H9 (cell line): Measurements from ENCODE around the gene FAM3D. TPM values are rescaled to one million over a fixed set of nuclear protein-coding genes. Genes with fewer than 3 reads are reported as not detected.

ENCODE experiments used
- DNase-seq: peaks from one replicate; pipeline ENCODE4 v3.0.0-alpha.2; 2017
- H2AFZ ChIP-seq: one replicate; pipeline ENCODE4 v1.6.1; 2013; ENCODE audit warnings: mild to moderate bottlenecking, low read length, control low read depth, moderate library complexity
- H2AK5ac ChIP-seq: 2 replicates; pipeline ENCODE4 v1.6.1; 2013; ENCODE audit warnings: low read length, control low read depth, mixed read lengths; ENCODE audit not compliant: insufficient read length
- H2BK120ac ChIP-seq: one replicate; pipeline ENCODE4 v1.6.1; 2013; ENCODE audit warnings: low read depth, mild to moderate bottlenecking, low read length, control low read depth, inconsistent platforms; ENCODE audit not compliant: poor library complexity, severe bottlenecking
- H2BK12ac ChIP-seq: 2 replicates; pipeline ENCODE4 v1.6.1; 2013; ENCODE audit warnings: low read length, control low read depth, mixed read lengths, low read depth; ENCODE audit not compliant: insufficient read length
- H2BK15ac ChIP-seq: 2 replicates; pipeline ENCODE4 v1.6.1; 2013; ENCODE audit warnings: low read depth, low read length, control low read depth
- H2BK20ac ChIP-seq: one replicate; pipeline ENCODE4 v1.6.1; 2013; ENCODE audit warnings: low read depth, mild to moderate bottlenecking, low read length, control low read depth, inconsistent platforms; ENCODE audit not compliant: poor library complexity, severe bottlenecking
- H2BK5ac ChIP-seq: 2 replicates; pipeline ENCODE4 v1.6.1; 2013; ENCODE audit warnings: low read length, control low read depth, mixed read lengths; ENCODE audit not compliant: insufficient read length
- H3K14ac ChIP-seq: 2 replicates; pipeline ENCODE4 v1.6.1; 2013; ENCODE audit warnings: low read length, control low read depth; ENCODE audit not compliant: insufficient read depth
- H3K18ac ChIP-seq: 2 replicates; pipeline ENCODE4 v1.6.1; 2013; ENCODE audit warnings: low read depth, mild to moderate bottlenecking, mixed read lengths, low read length, control low read depth; ENCODE audit not compliant: insufficient read length
- H3K23ac ChIP-seq: 2 replicates; pipeline ENCODE4 v1.6.1; 2013; ENCODE audit warnings: low read length, control low read depth, mixed read lengths, low read depth; ENCODE audit not compliant: insufficient read length
- H3K23me2 ChIP-seq: 2 replicates; pipeline ENCODE4 v1.6.1; 2013; ENCODE audit warnings: low read depth, mild to moderate bottlenecking, mixed read lengths, low read length, control low read depth; ENCODE audit not compliant: insufficient read length, poor library complexity, severe bottlenecking
- H3K27ac ChIP-seq: 2 replicates; pipeline ENCODE4 v1.5.1; 2013; ENCODE audit warnings: low read length, control low read depth, mixed read lengths, low read depth; ENCODE audit not compliant: insufficient read length
- H3K27me3 ChIP-seq: 2 replicates; pipeline ENCODE4 v1.6.1; 2013; ENCODE audit warnings: low read length, control low read depth, inconsistent platforms; ENCODE audit not compliant: insufficient read depth
- H3K4ac ChIP-seq: 2 replicates; pipeline ENCODE4 v1.6.1; 2013; ENCODE audit warnings: low read depth, mild to moderate bottlenecking, control low read depth, inconsistent platforms, low read length, moderate library complexity
- H3K4me1 ChIP-seq: 2 replicates; pipeline ENCODE4 v1.6.1; 2013; ENCODE audit warnings: low read length, control low read depth, inconsistent platforms; ENCODE audit not compliant: insufficient read depth
- H3K4me2 ChIP-seq: 2 replicates; pipeline ENCODE4 v1.6.1; 2013; ENCODE audit warnings: low read length, control low read depth, mixed read lengths; ENCODE audit not compliant: insufficient read length, insufficient read depth
- H3K56ac ChIP-seq: 2 replicates; pipeline ENCODE4 v1.6.1; 2013; ENCODE audit warnings: low read depth, mild to moderate bottlenecking, mixed read lengths, low read length, control low read depth; ENCODE audit not compliant: insufficient read length
- H3K79me1 ChIP-seq: 2 replicates; pipeline ENCODE4 v1.6.1; 2013; ENCODE audit warnings: low read depth, mild to moderate bottlenecking, moderate library complexity, low read length, control low read depth, inconsistent platforms; ENCODE audit not compliant: insufficient read depth, poor library complexity, severe bottlenecking
- H3K79me2 ChIP-seq: 2 replicates; pipeline ENCODE4 v1.6.1; 2013; ENCODE audit warnings: low read length, control low read depth, inconsistent platforms; ENCODE audit not compliant: insufficient read depth
- H3K9ac ChIP-seq: 2 replicates; pipeline ENCODE4 v1.6.1; 2013; ENCODE audit warnings: low read length, control low read depth, mixed read lengths; ENCODE audit not compliant: insufficient read length; ENCODE audit errors: extremely low read depth
- H3K9me3 ChIP-seq: one replicate; pipeline ENCODE4 v1.6.1; 2013; ENCODE audit warnings: low read depth, low read length, inconsistent platforms; ENCODE audit not compliant: control insufficient read depth
- H3T11ph ChIP-seq: one replicate; pipeline ENCODE4 v1.6.1; 2013; ENCODE audit warnings: mild to moderate bottlenecking, low read length, control low read depth, inconsistent platforms
- H4K20me1 ChIP-seq: one replicate; pipeline ENCODE4 v1.6.1; 2013; ENCODE audit not compliant: control insufficient read depth, insufficient read length, insufficient read depth
- H4K5ac ChIP-seq: 2 replicates; pipeline ENCODE4 v1.6.1; 2013; ENCODE audit warnings: low read depth, mild to moderate bottlenecking, mixed read lengths, low read length, control low read depth; ENCODE audit not compliant: insufficient read length
- H4K8ac ChIP-seq: replicated peaks from 2 replicates; pipeline ENCODE4 v1.6.1; 2013; ENCODE audit warnings: low read length, control low read depth, mixed read lengths, low read depth; ENCODE audit not compliant: insufficient read length
- H4K91ac ChIP-seq: 2 replicates; pipeline ENCODE4 v1.6.1; 2013; ENCODE audit warnings: low read depth, mild to moderate bottlenecking, moderate library complexity, mixed read lengths, low read length, control low read depth; ENCODE audit not compliant: insufficient read length
- H3K27ac Mint-ChIP-seq, 3 experiments: 2 replicates in 2 of 3; 3 replicates in 1 of 3; pipeline ENCODE4 v1.8.0; 2020 to 2021; ENCODE audit warnings: mixed read lengths in 3 of 3, mild to moderate bottlenecking in 1 of 3, moderate library complexity in 1 of 3
- H3K27me3 Mint-ChIP-seq: 2 replicates; pipeline ENCODE4 v1.8.0; 2021; ENCODE audit warnings: low read depth, mild to moderate bottlenecking, moderate library complexity, mixed read lengths
- H3K36me3 Mint-ChIP-seq, 3 experiments: 2 replicates in 2 of 3; 3 replicates in 1 of 3; pipeline ENCODE4 v1.8.0; 2020 to 2021; ENCODE audit warnings: low read depth in 3 of 3, mixed read lengths in 3 of 3; ENCODE audit not compliant: insufficient read depth in 1 of 3
- H3K4me1 Mint-ChIP-seq, 2 experiments: 2 replicates each; pipeline ENCODE4 v1.8.0; 2020; ENCODE audit warnings: mixed read lengths in 2 of 2
- H3K4me3 Mint-ChIP-seq, 2 experiments: 2 replicates in 1 of 2; 3 replicates in 1 of 2; pipeline ENCODE4 v1.8.0; 2020 to 2021; ENCODE audit warnings: mild to moderate bottlenecking in 2 of 2, mixed read lengths in 2 of 2, moderate library complexity in 1 of 2
- H3K9me3 Mint-ChIP-seq, 2 experiments: 2 replicates in 1 of 2; 3 replicates in 1 of 2; pipeline ENCODE4 v1.8.0; 2020; ENCODE audit warnings: mild to moderate bottlenecking in 2 of 2, mixed read lengths in 2 of 2, moderate library complexity in 1 of 2
- CTCF ChIP-seq: fragments of 200-600 bp; sonication (generic); conservative IDR thresholded peaks from 3 replicates; pipeline ENCODE4 v1.8.0; 2021; ENCODE audit warnings: antibody characterized with exemption, mild to moderate bottlenecking
- WGBS: extraction: QIAGEN DNeasy Blood & Tissue Kit; methylation state at CpG from one replicate; pipeline ENCODE4 v1.1.7; 2013; ENCODE audit warnings: missing lambda C conversion rate, low lambda C conversion rate, mixed read lengths; ENCODE audit not compliant: insufficient read length; ENCODE audit errors: extremely low coverage; 5-methylcytosine and 5-hydroxymethylcytosine counted together
- total RNA-seq: library from RNA; stranded (reverse); gene quantifications from 2 replicates; pipeline ENCODE4 v1.2.1, GENCODE V29; 2021

The FAM3D gene
- total RNA-seq, 1 experiment from 2014 or later, result not detected

- H3K27ac Mint-ChIP-seq, result no peak overlapping the region
- H3K14ac ChIP-seq, result no peak overlapping the region
- H2AFZ ChIP-seq, result no peak overlapping the region
- DNase-seq, result no peak
- H2BK20ac ChIP-seq, result no peak overlapping the region
- no peak overlapping the region for H3K18ac ChIP-seq
- no peaks in the 10 kb centered on the region for H3K79me1 ChIP-seq
- H3K79me2 ChIP-seq, result no peaks in the 10 kb centered on the region
- H3K27ac ChIP-seq, result no peak overlapping the region
- no peak overlapping the region for H3K23ac ChIP-seq
- peak overlapping the region; percentile 36 for H3K4me2 ChIP-seq
- H2BK120ac ChIP-seq, result no peak overlapping the region
- WGBS, result no CpG with 5 or more reads among the region's 8 CpGs
- no peaks in the 10 kb centered on the region for H3K23me2 ChIP-seq
- H3K9me3 Mint-ChIP-seq, result peaks cover 0 to 4% of the 10 kb centered on the region in 2 experiments; a peak in 1 of 5 replicates
- H2BK5ac ChIP-seq, result no peak overlapping the region
- peaks cover 16% of the 10 kb centered on the region; the same call in 1 of the 2 replicates for H3K27me3 ChIP-seq
- no peaks in the 10 kb centered on the region for H3K9me3 ChIP-seq
- H4K91ac ChIP-seq, result no peak overlapping the region
- no peak overlapping the region for H2BK12ac ChIP-seq
- H4K20me1 ChIP-seq, result no peaks in the 10 kb centered on the region
- TF ChIP-seq CTCF, result no peak
- H4K5ac ChIP-seq, result no peak overlapping the region
- no peaks in the 10 kb centered on the region; the same call in 1 of the 2 replicates for H3K4me1 ChIP-seq
- H2AK5ac ChIP-seq, result no peak overlapping the region
- no peak overlapping the region for H2BK15ac ChIP-seq
- H3K4me1 Mint-ChIP-seq, result peaks cover 31 to 42% of the 10 kb centered on the region in 2 experiments
- no peak overlapping the region for H3K4ac ChIP-seq
- no peak overlapping the region for H4K8ac ChIP-seq
- H3T11ph ChIP-seq, result no peak overlapping the region
- no peak overlapping the region for H3K56ac ChIP-seq
- H3K9ac ChIP-seq, result no peak overlapping the region
- H3K4me3 Mint-ChIP-seq, result peak overlapping the region; percentile 39 to 78
- peaks cover 85% of the 10 kb centered on the region for H3K27me3 Mint-ChIP-seq
- H3K36me3 Mint-ChIP-seq, result no peaks in the 10 kb centered on the region
Measured at GRCh38 chr3:58585994-58586393, 80.6 kb downstream of the FAM3D start.
